AG20443 (cell line): ENCODE measurements around the gene TLX3.
"Not testable (repeated sequence)": the region's sequence is repeated elsewhere in the genome, so short reads cannot be mapped to it uniquely, and the experiment has no call there.

Experiments used
- DNase-seq: peaks from one replicate; pipeline ENCODE4 v3.0.0; 2012; ENCODE audit warnings: low spot score, mixed read lengths

TLX3 gene

DNA sequence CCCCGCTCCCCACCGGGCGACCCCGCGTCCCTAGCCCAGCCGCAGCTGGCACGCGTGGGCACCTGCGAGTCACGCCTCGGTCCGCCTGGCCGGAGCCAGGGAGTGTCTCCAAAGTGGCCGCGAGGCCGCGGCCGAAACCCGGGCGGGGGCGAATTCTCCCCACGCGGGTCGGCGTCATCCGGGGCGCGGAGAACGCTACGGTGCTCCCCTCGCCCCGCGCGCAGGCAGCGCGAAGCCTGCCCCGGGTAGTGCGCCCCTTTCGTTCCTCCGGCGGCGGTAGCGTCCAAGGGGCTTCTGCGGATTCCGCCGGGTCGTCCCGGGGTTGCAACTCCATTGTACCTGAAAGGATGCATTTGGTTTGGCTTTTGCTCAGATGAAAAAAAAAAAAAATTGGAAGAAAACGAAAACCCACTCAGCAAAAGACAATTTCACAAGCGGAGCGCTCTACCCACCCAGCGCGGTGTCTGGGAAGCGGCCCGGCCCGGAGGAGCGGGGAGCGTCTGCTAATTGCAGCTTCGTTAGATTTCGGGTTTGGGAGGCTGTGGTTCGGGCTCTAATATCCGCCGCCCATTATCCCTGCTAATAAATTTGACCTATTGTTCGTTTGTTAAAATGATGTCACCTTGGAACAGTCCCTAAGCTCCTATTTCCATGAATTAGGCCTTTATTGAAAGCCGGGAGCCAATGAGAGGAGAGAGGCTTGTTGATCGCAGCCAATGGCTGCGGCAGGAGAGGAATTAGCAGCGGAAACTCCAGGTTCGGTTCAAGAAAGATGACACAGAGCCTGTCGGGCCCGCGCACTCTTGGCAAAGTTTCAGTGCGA lies at the start of gene TLX3:
Gene TLX3, plus strand, starts transcription at position 796 of the 823 bp plus-strand sequence. CDS start 118 bp downstream, outside the sequence.
- no peak for DNase-seq

DNA sequence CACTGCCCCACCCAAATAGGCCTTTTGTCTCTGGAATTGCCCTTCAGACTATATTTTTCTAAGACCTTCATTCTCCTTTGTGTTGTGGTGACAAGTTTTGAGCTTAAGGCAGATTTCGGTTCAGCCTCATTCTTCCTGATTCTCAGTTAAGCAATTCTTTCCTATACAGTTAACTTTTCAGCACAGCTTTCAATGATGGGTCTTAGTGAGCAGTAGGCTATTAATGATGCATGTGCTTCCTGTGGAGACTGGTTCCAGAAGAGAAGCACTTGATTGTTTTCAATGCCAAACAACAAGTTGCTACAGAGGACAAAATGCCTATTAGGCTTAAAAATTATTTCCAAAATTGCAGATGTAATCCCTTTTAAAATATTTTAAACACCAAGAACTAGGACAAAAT lies 47.7 kb upstream of the TLX3 start:
- no peak for DNase-seq

DNA sequence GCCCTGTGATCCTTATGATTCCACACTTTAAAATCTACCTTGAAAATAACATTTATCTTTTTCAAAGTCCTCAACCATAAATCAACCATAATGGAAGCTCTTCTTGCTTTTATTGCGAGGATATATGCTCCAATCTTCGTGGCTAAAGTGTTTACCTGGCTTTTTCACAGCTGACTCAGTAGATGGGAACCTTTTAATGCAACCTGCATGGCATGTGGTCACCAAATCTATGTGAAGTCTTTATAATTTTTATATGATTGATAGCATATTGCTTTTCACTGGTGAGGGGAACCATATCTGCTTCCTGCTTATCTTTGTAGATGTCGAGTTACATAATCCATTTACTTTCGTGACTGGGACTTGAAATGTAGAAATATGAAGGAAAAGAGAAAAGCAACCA lies 47.1 kb upstream of the TLX3 start:
- DNase-seq = no peak

DNA sequence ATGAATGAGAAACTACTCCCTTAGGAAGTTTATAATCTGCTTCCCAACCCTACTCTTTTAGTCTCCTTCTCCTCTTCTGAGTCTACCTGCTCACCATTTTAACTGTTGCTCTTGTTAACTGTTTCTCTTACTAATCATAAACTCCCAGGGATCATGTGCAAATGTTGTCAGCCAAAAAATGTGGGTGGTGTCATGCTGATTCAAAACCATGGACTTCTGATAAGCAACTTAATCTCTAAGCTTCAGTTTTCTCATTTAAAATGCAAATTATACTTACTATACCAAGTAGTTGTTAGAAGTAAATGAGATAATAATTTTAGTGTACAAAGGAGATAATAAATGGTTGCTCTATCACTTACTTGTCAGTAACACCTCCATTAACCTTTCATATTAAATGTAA lies 45.9 kb upstream of the TLX3 start:
- DNase-seq = no peak

DNA sequence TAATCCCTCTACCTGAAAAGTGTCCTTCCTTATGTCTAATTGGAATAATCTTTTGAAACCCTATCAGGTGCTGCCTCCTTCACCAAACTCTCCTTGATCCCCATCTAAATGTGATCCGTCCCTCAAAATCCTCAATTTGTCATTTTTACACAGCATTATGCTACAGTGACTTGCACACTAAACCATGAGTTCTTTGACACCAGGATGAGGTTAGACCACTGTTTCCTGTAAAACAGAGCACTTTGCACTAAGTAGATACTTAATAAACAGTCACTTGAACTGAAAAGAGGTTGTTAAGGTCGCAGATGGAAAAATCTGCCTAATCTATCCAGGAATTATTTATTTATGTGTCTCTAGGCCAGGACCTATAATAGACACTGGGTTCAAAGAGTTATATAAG lies 44.2 kb upstream of the TLX3 start:
- DNase-seq = no peak

DNA sequence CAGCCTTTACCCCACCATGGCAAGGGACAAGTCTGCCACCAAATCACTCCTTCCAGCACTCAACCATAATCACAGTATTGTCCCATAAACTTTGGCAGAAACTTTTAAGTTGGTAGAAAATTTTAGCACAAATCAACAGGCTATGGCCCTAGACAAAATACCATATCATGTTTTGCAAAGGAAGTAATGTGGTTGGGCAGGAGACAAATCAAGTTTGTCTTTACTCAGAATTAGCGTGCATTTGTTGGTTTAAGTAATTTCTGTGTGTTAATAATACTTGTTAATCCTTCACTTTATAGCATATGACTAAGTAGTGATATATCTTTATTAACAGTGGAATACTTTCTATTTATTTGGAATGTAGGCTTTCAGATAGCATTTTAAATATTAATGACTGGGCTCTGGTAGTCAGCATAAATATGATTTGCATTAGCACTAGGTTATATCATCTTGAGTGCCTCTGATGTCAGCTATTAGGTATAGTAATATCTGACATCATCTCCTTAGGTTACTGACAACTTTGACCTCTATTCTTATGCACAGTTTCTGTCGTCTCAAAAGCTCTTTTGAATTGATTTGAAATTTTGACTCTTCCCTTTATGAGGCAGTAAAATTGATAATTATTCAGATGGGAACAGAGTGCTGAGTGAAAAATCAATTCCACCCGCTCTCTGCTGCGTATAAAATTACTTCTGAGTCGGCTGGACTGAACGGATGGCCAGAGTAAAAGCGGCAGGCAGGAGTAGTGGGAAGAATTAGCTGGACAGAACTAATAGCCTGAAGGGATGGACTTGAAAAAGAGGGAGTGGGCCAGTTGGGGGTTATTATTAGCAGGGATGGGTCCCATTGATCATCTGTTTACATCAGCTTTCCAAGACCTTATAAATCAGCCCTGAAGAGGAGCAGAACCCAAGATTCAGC lies 40.1 kb upstream of the TLX3 start:
- DNase-seq = no peak

DNA sequence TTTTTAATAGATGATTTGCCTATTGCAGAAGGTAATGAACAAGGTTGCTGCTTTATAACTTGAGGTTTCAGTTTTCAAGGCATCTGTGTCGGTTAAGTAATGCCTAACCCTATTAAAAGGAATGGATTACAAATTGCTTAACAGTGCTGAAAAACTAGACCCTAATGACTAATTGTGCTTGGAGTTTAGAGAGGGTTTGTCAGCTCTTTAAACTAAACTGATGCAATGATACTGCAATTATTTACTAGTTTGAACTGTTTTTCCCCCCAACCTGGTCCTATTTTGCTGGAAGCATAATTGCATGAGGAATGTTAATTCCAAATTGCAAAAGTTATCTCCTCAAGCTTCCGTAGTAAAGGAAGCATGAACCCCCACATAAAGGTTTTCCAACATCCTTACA lies 39.3 kb upstream of the TLX3 start:
- DNase-seq = peak; percentile 42

DNA sequence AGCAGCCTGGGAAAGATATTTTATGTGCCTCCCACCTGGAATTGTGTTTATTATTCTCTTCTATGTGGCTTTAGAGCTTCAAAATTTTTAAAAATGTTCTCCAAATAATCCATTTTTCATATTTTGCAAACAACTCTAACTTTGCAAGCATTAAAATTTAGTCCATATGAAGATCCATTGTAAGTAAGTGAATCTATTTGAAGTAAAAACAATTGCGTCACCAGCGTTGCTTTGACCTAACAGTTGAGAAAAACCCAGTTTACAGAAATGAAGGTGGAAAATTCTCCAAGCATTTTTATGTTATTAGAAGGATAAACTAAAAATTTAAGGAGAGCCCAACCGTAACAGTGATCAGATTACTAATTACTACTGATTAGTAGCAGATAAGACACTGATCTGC lies 38.9 kb upstream of the TLX3 start:
- no peak for DNase-seq

DNA sequence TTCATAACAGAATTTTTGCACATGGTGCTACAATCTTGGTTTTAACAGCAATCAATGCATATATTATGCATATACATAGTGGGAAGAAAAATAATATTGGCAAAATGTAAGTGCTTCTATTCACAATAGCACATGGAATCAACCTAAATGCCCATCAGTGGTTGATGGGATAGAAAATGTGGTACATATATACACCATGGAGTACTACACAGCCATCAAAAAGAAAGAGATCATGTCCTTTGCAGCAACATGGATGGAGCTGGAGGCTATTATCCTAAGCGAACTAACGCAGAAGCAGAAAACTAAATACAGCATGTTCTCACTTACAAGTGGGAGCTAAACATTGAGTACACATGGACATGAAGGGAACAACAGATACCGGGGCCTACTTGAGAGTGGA lies 37.2 kb upstream of the TLX3 start:
- DNase-seq = no peak

DNA sequence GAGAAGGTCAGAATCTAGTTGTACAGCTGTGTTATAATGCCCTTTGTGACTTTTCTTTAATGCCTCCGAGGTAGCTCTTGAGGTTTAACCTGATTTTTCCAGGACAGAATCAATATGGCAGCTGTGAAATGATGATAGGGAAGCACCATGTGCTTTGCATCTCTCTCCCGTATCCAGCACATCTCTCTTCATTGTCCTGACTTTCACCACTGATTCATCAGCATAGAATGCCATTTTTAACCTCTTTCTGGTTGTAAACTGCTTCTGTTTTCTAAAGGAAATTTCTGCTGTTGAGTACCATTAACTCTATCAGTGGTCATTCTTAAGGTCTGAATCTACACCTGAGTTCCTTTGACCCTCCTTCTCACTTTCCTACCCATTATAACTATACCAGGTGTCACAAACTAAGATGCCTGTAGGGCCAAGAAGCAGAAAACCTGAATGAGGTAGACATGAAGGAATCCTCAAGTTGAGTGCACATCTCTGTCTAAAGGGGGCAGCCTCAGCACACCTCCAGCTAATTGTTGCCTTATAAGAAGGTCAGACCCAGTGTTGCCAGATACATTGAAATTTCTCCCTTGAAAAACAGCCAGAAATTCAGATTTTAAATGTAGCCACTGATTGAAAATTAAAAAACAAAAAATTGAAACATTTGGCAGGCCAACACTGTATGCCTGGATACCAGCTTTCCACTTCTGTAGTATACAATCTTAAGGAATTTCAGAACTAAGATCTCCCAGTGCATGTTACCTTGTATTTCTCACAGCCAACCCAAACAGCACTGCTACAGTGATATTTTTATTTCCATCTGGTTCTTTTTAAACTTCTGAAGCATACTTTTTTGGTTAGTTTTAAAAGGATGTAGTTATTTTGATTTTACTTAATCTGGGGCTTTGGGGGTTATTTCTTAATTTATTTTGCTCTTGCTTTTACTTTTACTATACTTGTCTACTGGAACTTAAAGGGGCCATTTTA lies 35.8 kb upstream of the TLX3 start:
- peak; percentile 20 for DNase-seq

DNA sequence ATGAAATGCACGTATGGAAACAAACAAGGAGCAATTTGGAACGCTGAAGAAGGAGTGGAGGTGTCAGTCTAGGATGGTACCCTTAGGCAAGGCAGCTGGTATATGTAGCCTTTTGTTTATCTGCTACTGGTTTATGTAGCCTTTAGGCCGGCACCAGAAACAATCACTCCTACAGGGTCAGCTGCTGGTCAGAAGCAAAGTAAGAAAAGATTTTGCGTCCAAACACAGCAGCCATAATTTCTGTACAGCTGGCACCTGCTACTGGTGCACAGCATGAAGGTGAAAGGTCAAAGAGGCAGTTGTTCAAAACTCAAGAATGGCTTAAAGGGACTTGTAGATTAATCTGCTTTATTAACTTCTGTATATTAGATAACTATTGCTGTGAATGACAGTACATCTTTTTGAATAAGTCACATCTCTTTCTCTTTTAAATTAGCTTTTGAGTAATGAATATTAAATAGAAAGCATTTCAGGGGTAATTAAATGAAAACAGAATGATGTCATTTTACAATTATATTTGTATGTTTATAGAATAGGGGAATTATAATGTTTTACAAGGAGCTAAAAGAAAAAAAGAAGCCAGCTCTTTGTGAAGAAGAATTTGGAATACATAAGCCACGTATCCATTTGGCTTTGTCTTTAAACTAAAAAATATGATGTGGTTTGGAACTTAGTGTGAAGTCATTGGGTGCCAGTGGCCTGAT lies 33.1 kb upstream of the TLX3 start:
- DNase-seq = no peak

DNA sequence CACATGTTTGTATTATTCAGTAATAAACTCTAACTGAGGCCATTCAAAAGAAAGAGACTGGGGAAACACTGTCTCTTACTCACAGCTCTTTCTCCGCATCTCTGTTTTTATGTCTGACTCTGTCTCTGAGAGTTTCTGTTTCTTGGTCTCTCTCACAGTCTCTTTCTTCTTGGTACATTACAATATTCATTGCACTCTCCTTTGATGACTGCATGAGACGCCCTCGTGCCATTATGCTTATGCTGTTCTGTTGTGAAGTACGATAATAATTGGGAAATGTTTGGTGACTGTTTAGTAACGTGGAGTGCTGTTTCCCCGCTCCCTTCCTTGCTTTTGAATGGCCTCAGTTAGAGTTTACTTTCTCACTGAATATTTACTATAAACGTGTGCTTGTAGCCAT lies 25.3 kb upstream of the TLX3 start:
- DNase-seq = no peak

DNA sequence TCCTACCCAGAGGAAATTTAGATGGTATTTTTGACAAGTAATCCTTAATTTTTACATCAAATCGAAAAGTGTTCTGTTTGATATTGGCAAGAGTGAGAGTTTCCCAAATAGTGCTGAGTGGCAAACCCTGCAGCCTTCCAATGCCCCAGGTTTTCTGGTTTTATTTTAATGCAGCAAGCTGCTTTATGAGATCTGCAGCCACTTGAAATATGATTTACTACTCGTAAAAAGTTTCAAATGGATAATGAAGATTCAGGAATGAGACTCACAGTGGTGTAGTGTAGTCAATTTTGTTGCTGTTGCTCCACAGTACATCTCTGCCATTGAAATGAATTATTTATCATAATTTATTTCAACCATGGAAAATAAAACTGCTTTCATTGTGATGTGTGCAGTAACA lies 23.6 kb upstream of the TLX3 start:
- DNase-seq = no peak

DNA sequence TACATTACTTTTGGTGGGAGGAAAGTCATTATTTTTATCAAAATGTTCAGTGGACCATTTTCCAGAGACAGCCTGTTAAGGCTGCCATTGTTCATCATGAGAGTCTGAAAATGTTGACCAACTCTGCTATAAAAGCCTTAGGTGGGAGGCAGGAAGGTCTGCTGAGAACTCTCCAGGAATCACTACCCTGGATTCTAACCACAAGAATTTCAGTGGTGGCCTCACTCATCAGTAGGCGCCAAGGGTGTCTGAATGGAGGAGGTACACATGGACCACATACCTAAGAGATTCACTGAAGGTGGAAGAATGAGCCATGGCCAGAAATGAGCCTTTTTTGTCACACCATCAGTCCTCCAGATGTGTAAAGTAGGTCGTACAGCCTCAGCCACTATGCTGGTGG lies 21.0 kb upstream of the TLX3 start:
- no peak for DNase-seq

DNA sequence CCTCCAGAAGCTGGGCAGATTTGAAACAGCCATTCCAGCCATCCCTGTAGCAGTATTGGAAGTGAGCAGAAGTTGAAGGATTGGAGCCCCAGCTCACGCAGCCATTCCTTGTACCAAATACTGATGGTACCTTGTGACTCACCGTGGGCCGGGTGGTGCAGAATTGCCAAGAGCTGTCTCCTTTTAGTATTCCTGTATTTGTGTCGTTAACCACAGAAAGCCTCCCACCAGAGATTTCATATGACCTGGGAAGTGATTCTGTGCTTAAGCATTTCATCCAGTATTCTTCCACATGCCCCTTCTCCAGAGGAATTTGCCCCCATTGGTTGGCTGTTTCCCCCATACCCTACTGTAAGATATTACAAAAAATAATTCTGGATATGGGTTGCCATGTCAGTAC lies 17.7 kb upstream of the TLX3 start:
- DNase-seq = no peak

DNA sequence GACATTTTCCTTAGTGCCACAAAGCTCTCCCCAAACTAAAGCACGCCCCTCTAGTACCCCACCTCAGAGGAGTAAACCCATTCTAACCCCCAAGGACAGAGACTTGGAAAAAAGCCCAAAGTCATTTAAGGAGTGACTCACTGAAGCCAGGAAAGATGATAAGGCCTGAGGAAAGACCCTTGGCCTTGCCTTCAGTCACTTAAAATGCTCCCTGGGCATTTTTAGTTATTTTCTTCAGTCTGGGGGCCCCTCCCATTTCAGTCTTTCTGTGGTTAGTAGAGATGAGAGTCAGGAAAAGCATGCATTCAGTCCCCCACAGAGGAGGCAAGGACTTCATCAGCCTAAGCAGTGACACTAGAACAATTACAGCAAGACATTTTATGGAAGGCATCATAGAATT lies 13.7 kb upstream of the TLX3 start:
- no peak for DNase-seq

DNA sequence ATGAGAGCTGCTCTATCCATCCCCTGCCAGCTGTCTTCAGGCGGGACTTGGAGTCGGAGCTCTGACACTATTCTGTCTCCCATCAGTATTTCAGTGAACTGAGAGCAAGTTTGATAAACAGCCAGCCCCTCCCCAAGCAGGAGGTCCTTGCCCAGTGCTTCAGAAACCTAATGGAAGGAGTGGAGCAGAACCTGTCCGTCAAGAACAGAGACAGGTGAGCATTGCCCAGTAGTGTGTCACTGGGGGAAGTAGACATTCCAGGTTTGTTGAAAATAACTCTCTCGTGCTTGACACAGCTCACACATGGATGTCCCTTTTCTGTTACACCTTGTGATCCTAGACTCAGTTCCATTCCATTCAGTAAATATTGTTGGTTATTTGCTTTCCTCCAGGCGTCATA lies 13.2 kb upstream of the TLX3 start:
- no peak for DNase-seq

DNA sequence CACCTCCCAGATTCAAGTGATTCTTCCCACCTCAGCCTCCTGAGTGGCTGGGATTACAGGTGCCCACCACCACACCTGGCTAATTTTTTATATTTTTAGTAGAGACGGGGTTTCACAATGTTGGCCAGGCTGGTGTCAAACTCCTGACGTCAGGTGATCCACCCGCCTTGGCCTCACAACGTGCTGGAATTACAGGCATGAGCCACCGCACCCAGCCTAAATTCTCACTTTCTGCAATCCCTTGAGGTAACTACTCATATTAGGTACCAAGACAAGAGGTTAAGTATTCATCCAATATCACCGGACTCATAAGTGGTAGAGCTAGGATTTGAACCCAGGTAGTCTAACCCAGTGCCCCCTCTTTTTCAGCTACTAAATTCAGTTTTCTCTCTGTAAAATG lies 11.1 kb upstream of the TLX3 start:
- not testable (repeated sequence) for DNase-seq

DNA sequence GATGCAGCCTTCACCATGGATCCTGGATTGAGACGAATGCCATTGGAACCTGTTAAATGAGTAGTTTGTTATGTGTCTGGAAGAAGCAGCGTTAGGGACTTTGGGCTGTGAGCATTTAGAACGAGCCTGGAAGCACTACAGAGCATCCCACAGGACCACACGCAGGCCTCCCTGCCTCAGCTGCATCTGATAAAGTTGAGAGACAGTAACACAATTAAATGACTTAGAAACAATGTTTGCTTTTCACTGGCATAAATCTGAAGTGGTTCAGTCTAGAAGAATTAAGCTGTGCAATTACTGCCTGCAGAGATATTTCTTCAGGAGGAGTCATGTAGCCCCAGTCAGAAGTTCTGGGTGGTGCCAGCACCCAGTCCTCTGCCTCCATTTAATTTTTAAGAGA lies 9.8 kb upstream of the TLX3 start:
- no peak for DNase-seq

DNA sequence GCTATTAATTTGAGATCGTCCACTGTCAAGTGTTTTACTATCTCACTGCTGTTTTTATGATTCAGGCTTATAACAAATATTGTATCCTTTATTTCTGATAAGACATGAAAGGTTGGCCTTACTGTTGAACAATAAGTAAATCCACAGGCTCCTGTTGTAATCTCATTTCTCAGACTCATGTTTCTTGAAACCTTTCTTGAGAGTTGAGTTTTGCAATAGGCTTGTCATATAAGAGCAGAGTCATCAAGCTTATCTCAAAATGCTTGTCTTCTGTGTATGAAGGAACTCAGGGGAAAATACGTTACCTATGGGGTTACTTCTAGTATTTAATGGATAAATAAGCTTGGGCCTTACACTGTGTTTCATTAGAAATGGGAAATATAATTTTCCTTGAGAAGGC lies 9.2 kb upstream of the TLX3 start:
- DNase-seq = no peak

DNA sequence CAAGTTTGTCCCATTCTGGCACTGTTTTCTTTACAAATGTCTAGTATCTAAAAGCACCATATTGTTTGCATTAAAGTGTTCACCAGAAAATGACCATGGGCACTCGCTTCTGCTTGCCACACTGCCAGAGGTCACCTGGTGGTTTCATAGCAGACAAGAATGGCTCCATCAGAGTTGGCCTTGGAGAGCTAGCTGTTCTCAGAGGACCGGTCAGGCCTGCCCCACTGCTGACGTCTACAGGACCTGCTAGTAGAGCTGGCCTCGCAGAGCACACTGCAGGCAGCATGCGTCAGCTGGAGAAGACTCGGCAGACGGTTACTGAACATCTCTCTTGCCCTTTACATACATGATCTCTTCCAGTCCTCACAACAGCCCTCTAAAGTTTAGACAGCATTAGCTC lies 8.7 kb upstream of the TLX3 start:
- no peak for DNase-seq
